Activated CD4-positive, CD25-positive, alpha-beta regulatory T cell (primary cell): ENCODE results near the gene HMGB3.
"Not testable (repeated sequence)": the region's sequence is repeated elsewhere in the genome, so short reads cannot be mapped to it uniquely, and the experiment has no call there.

Experiments used
- DNase-seq, 4 experiments: peaks; one replicate each; lab custom pipeline; 2025; lab: John Stamatoyannopoulos, UW

The HMGB3 gene

GRCh38 chrX:150982788-150983520, at the start of gene HMGB3:
Gene HMGB3 (plus strand): TSS chrX:150983335. CDS start chrX:150985600, 2,265 bp downstream.
- peak; percentile 30 to 66 (median 38) for DNase-seq

- no peak for DNase-seq
Measured at GRCh38 chrX:150933945-150934350, 49.2 kb upstream of the HMGB3 start.

- DNase-seq: no peak
Measured at GRCh38 chrX:150934453-150934852, 48.7 kb upstream of the HMGB3 start.

GRCh38 chrX:150935467-150935866, 47.7 kb upstream of the HMGB3 start:
- no peak for DNase-seq

GRCh38 chrX:150936556-150936955, 46.6 kb upstream of the HMGB3 start:
- no peak for DNase-seq

GRCh38 chrX:150940844-150941495, 42.2 kb upstream of the HMGB3 start:
- no peak for DNase-seq

GRCh38 chrX:150941580-150941979, 41.6 kb upstream of the HMGB3 start:
- no peak for DNase-seq

GRCh38 chrX:150942942-150943594, 40.1 kb upstream of the HMGB3 start:
- no peak for DNase-seq

- DNase-seq: no peak
Measured at GRCh38 chrX:150944233-150944632, 38.9 kb upstream of the HMGB3 start.

GRCh38 chrX:150954951-150955350, 28.2 kb upstream of the HMGB3 start:
- no peak for DNase-seq

- DNase-seq: no peak
Measured at GRCh38 chrX:150955590-150955989, 27.5 kb upstream of the HMGB3 start.

GRCh38 chrX:150958177-150958576, 25.0 kb upstream of the HMGB3 start:
- no peak for DNase-seq

- DNase-seq: no peak
Measured at GRCh38 chrX:150959557-150959956, 23.6 kb upstream of the HMGB3 start.

GRCh38 chrX:150961631-150962030, 21.5 kb upstream of the HMGB3 start:
- no peak for DNase-seq

- not testable (repeated sequence) for DNase-seq
Measured at GRCh38 chrX:150964416-150964815, 18.7 kb upstream of the HMGB3 start.

GRCh38 chrX:150966235-150966634, 16.9 kb upstream of the HMGB3 start:
- DNase-seq: no peak

- no peak for DNase-seq
Measured at GRCh38 chrX:150966742-150967141, 16.4 kb upstream of the HMGB3 start.

GRCh38 chrX:150967786-150968185, 15.3 kb upstream of the HMGB3 start:
- DNase-seq: no peak

- DNase-seq: no peak
Measured at GRCh38 chrX:150968862-150969720, 14.0 kb upstream of the HMGB3 start.

- no peak for DNase-seq
Measured at GRCh38 chrX:150972450-150972849, 10.7 kb upstream of the HMGB3 start.

GRCh38 chrX:150975655-150976390, 7.3 kb upstream of the HMGB3 start:
- no peak for DNase-seq
